Activated CD4-positive, alpha-beta T cell treated with anti-CD3 and anti-CD28 coated beads, Interleukin-2, amount 50 U/mL, for 1 hour (primary cell): ENCODE results near the gene CHADL.
"Not testable (repeated sequence)": the region's sequence is repeated elsewhere in the genome, so short reads cannot be mapped to it uniquely, and the experiment has no call there.

Source experiments
- DNase-seq: peaks from one replicate; pipeline ENCODE4 v3.0.0-alpha.2; 2020

Gene CHADL

GRCh38 chr22:41240377-41241132 is at the start of gene CHADL:
Gene CHADL (minus strand): TSS chr22:41240931. CDS start chr22:41240881, 50 bp downstream.
- no peak for DNase-seq

GRCh38 chr22:41289671-41290070 is 48.9 kb upstream of the CHADL start:
- no peak for DNase-seq

- no peak for DNase-seq
These were observed 47.7 kb upstream of the CHADL start for GRCh38 chr22:41288245-41288946.

- DNase-seq: peak; percentile 43
These were observed 45.9 kb upstream of the CHADL start for GRCh38 chr22:41286639-41287091.

GRCh38 chr22:41285820-41286638 is 45.3 kb upstream of the CHADL start, which contains the start of gene RANGAP1:
Gene RANGAP1 (minus strand): TSS chr22:41286187. CDS start chr22:41281044, 5,143 bp downstream.
- peak; percentile 97 for DNase-seq

- DNase-seq: peak; percentile 82
These were observed 44.7 kb upstream of the CHADL start for GRCh38 chr22:41285441-41285819.

- no peak for DNase-seq
These were observed 43.7 kb upstream of the CHADL start for GRCh38 chr22:41284465-41284864.

- no peak for DNase-seq
These were observed 40.1 kb upstream of the CHADL start for GRCh38 chr22:41280854-41281253.

- no peak for DNase-seq
These were observed 39.3 kb upstream of the CHADL start for GRCh38 chr22:41280065-41280464.

GRCh38 chr22:41274856-41275255 is 34.1 kb upstream of the CHADL start:
- no peak for DNase-seq

- DNase-seq: no peak
These were observed 32.4 kb upstream of the CHADL start for GRCh38 chr22:41273128-41273527.

- no peak for DNase-seq
These were observed 31.1 kb upstream of the CHADL start for GRCh38 chr22:41271787-41272186.

GRCh38 chr22:41267958-41268357 is 27.2 kb upstream of the CHADL start:
- DNase-seq: no peak

- no peak for DNase-seq
These were observed 23.7 kb upstream of the CHADL start for GRCh38 chr22:41264408-41264941.

- DNase-seq: no peak
These were observed 23.0 kb upstream of the CHADL start for GRCh38 chr22:41263704-41264103.

- DNase-seq: no peak
These were observed 21.6 kb upstream of the CHADL start for GRCh38 chr22:41262250-41262765.

GRCh38 chr22:41261541-41262249 is 21.0 kb upstream of the CHADL start:
- DNase-seq: no peak

GRCh38 chr22:41260871-41261270 is 20.1 kb upstream of the CHADL start:
- no peak for DNase-seq

- DNase-seq: not testable (repeated sequence)
These were observed 19.0 kb upstream of the CHADL start for GRCh38 chr22:41259756-41260155.

GRCh38 chr22:41257696-41258095 is 17.0 kb upstream of the CHADL start:
- DNase-seq: no peak

- no peak for DNase-seq
These were observed 15.8 kb upstream of the CHADL start for GRCh38 chr22:41256254-41257253.
